HG02943 (cell line): ENCODE measurements around the gene SELENOT.
"Not testable (repeated sequence)": the region's sequence is repeated elsewhere in the genome, so short reads cannot be mapped to it uniquely, and the experiment has no call there.

Source experiments
- ATAC-seq: cut with Tn5 transposase; IDR thresholded peaks from one replicate; pipeline ENCODE4 v1.9.1; 2021; ENCODE audit warnings: mild to moderate bottlenecking, low read depth, moderate library complexity; ENCODE audit not compliant: unreplicated experiment

The SELENOT gene

GRCh38 chr3:150603153-150603979, at the start of gene SELENOT:
TSS of gene SELENOT (plus strand) at chr3:150603321. CDS start at chr3:150603363, 42 bp downstream.
- ATAC-seq: peak; percentile 59

GRCh38 chr3:150555859-150556436, 47.2 kb upstream of the SELENOT start:
- no peak for ATAC-seq

- ATAC-seq: no peak
Measured at GRCh38 chr3:150556792-150557191, 46.3 kb upstream of the SELENOT start.

DNA sequence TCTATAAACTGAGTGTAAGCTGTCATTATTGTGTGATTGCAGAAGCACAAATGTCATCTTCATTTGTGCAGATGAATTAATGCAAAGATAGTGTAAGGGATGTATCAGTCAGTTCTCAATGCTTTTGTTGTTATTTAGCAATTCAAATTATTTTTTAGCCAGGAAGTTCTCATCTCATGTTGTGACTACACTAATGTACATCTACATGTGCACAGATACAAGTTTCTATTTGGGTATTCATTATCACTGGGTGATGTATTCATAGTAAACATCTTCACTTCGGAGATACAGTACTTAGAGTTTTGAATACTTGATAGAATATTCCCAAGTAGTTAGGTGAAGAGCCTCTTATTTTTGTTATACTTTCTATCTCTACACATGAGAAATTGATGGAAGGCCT, 45.4 kb upstream of the SELENOT start:
- no peak for ATAC-seq

DNA sequence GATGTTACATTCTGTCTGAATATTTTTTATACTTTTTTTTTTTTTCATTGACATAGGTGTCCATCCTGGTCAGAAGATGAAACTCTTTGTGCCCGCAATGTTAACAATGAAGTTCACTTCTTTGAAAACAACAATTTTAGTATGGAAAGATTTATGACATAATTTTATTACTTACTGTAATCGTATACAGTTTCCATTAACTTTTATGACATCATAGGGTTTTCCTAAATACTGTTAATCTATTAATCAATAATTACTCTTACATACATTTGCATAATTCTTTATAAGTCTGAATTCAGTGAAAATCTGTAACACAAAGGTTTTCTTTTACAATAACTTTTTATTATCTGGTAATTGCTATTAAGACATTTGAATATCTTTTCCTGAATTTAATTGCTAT, 38.9 kb upstream of the SELENOT start:
- no peak for ATAC-seq

- no peak for ATAC-seq
Measured at GRCh38 chr3:150567328-150567727, 35.8 kb upstream of the SELENOT start.

DNA sequence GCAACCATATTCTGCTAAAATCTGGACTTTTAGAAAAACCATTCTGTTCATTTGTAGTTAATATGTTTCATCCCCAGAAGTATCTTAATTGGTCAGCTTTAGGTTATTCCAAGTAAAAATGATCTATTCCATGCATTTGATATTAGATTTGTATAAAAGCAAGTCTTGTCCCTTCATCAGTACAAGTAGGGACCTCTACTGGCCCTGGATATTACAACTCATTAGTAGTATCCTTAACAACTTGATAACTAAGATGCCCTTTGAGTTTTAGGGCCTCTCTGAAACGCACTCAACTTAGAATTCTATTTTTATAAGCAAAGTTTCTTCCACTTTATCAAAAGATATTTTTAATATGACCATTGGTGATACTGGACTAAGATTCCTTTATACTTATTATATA, 25.3 kb upstream of the SELENOT start:
- ATAC-seq: no peak

- ATAC-seq: no peak
Measured at GRCh38 chr3:150581174-150581573, 21.9 kb upstream of the SELENOT start.

GRCh38 chr3:150582620-150583019, 20.5 kb upstream of the SELENOT start:
- peak; percentile 75 for ATAC-seq

DNA sequence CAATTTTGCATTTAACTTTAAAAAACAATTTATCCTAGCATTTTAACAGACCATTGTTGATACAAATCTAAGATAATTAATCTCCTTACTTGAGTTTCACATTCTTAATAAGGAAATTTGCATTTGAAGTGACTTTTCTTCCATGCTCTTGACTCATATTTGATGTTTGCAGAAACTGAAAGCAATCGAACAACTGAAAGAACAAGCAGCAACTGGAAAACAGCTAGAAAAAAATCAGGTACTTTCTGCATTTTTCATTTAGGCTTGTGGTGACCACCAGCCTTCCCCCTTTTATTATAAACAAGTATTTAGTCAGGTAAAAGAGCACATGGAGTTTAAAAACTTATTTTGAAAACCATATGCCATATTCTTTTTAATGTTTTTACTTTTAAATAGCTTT, 20.1 kb upstream of the SELENOT start:
- ATAC-seq: peak; percentile 49

GRCh38 chr3:150588027-150588830, 14.9 kb upstream of the SELENOT start:
- ATAC-seq: no peak

GRCh38 chr3:150589759-150590158, 13.4 kb upstream of the SELENOT start:
- no peak for ATAC-seq

- ATAC-seq: no peak
Measured at GRCh38 chr3:150594150-150594549, 9.0 kb upstream of the SELENOT start.

- no peak for ATAC-seq
Measured at GRCh38 chr3:150597646-150598045, 5.5 kb upstream of the SELENOT start.

GRCh38 chr3:150599611-150600297, 3.4 kb upstream of the SELENOT start:
- no peak for ATAC-seq

- not testable (repeated sequence) for ATAC-seq
Measured at GRCh38 chr3:150600647-150601530, 2.2 kb upstream of the SELENOT start.

DNA sequence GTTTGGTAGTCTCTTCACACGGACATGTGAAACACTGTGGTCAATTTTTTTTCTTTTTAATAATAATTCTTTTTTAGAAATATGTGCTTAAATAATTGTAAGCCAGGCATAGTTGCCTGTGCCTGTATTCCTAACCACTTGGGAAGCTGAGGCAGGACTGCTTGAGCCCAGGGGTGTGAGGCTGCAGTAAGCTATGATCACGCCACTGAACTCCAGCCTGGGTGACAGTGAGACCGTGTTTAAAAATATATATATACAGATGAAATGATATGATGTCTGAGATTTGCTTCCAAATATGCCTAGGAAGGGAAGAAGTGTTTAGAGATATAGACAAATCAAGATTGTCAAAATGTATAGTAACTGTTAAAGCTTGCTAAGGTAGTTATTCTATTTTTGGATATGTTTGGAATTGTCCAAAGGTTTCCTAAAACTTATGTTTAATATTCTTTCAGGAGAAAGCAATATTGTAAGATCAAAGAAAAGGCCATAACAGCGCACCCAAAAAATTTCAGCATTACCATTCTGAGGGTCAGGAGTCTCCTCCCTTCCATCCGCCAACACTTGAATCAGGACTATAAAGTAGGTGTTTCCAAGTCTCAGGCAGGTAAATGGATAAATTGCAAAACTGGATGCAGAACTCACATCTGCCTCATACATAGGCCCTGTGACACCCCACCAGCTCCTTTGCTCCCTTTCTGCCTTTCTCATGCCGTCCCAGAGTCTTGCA, 532 bp upstream of the SELENOT start:
- peak; percentile 5 for ATAC-seq

- ATAC-seq: no peak
Measured at GRCh38 chr3:150603980-150604319, 829 bp downstream of the SELENOT start.

DNA sequence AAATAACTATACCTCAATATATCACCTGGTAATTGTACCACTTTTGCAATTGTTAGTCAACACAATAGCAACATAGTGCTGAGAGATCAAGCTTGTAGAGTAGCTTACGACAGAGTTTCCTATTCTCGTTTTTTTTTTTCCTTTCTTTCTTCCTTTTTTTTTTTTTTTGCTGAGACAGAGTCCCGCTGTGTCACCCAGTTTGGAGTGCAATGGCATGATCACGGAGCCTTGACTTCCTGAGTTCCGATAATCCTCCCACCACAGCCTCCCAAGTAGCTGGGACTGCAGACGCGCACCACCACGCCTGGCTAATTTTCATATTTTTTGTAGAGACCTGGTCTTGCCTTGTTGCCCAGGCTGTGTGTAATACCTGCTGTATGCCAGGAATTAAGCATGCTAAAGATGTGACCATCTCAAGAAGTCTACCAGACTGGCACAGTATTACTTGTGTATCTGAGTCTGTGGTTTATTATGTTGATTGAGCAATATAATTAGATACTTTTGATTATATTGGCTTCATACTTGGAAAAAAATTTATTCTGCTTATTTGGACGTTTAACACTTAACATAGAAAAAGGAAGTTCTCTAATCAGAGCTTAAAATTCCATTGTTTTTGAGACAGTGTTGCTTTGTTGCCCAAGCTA, 3.0 kb downstream of the SELENOT start:
- no peak for ATAC-seq
